K562 (cell line): ENCODE measurements around the gene SLC4A2. TPM values are rescaled to one million over a fixed set of nuclear protein-coding genes. Genes with fewer than 3 reads are reported as not detected.

Source experiments
- RFX1 ChIP-seq: fragments of 450-650 bp; IDR thresholded peaks from 2 replicates; pipeline ENCODE4 v1.6.1; 2016; ENCODE audit warnings: mild to moderate bottlenecking, moderate library complexity
- SIX5 ChIP-seq, 2 experiments: IDR thresholded peaks; 2 replicates each; pipeline ENCODE4 v1.6.1; 2011; ENCODE audit warnings: low read length in 2 of 2, borderline replicate concordance in 1 of 2, low read depth in 1 of 2, mild to moderate bottlenecking in 1 of 2, moderate library complexity in 1 of 2; ENCODE audit not compliant: insufficient read depth in 1 of 2
- SNIP1 ChIP-seq: fragments of 450-650 bp; IDR thresholded peaks from 2 replicates; pipeline ENCODE4 v1.7.1; 2017; ENCODE audit warnings: low read depth, mild to moderate bottlenecking
- ZNF282 ChIP-seq: sonication (generic); formaldehyde crosslinking; IDR thresholded peaks from 2 replicates; pipeline ENCODE4 v1.8.1; 2023; ENCODE audit warnings: missing genetic modification reagents
- ZNF551 ChIP-seq: fragments of 250-450 bp; sonication (Bioruptor Pico); IDR thresholded peaks from 2 replicates; pipeline ENCODE4 v1.5.0; 2021; ENCODE audit warnings: mild to moderate bottlenecking, moderate library complexity
- ZNF57 ChIP-seq: fragments of 450-650 bp; formaldehyde crosslinking; IDR thresholded peaks from 2 replicates; pipeline ENCODE4 v1.4.0; 2020; ENCODE audit warnings: mild to moderate bottlenecking, moderate library complexity
- polyA plus RNA-seq, 8 experiments: library from polyadenylated mRNA; depleted of rRNA in 4 of 8; stranded (reverse) in 5 of 8; unstranded in 3 of 8; fragments of >200 nt; fragmentation: Nextera tagmentation in 2 of 8; fragmentation: Illumina TruSeq in 1 of 8; extraction: Ambion mirVana in 2 of 8; extraction: Trizol in 1 of 8; gene quantifications; 2 replicates each; pipeline versions ENCODE4 v1.2.1 to v1.2.3, GENCODE V29; 2011 to 2014; ENCODE audit warnings: inconsistent platforms in 1 of 8, missing spikeins in 1 of 8
- total RNA-seq, 7 experiments: library from RNA; depleted of rRNA in 6 of 7; stranded (reverse); fragments of >200 nt in 6 of 7; fragmentation: Illumina TruSeq in 2 of 7; extraction: Trizol in 2 of 7; gene quantifications; 2 replicates each; pipeline versions ENCODE4 v1.2.1 to v1.2.3, GENCODE V29; 2011 to 2021; ENCODE audit warnings: low replicate concordance in 1 of 7
- TF ChIP-seq, protein P1 (sequence below), 2 experiments: fragments of 450-650 bp in 1 of 2; IDR thresholded peaks; 2 replicates each; pipeline ENCODE4 v1.6.1; 2011 to 2017; ENCODE audit warnings: low read depth in 2 of 2, antibody characterized with exemption in 1 of 2, borderline replicate concordance in 1 of 2, low read length in 1 of 2, mild to moderate bottlenecking in 1 of 2, mixed read lengths in 1 of 2; ENCODE audit not compliant: control insufficient read depth in 1 of 2
- TF ChIP-seq, protein P2 (sequence below): fragments of 450-650 bp; formaldehyde crosslinking; IDR thresholded peaks from 2 replicates; pipeline ENCODE4 v1.4.0; 2022; ENCODE audit warnings: missing genetic modification characterization
- TF ChIP-seq, protein P3 (sequence below): IDR thresholded peaks from 2 replicates; pipeline ENCODE4 v1.6.1; 2014; ENCODE audit warnings: antibody characterized with exemption
- TF ChIP-seq, protein P4 (sequence below): fragments of 250-450 bp; sonication (Bioruptor Pico); IDR thresholded peaks from 2 replicates; pipeline ENCODE4 v1.4.0; 2020; ENCODE audit warnings: mild to moderate bottlenecking, moderate library complexity

Gene SLC4A2
- total and polyA plus RNA-seq, 9 of the 15 experiments (the other 6 are each of a cell fraction or from before 2014, with no cell fraction given), result 11.4 to 375 (median 130) TPM

DNA sequence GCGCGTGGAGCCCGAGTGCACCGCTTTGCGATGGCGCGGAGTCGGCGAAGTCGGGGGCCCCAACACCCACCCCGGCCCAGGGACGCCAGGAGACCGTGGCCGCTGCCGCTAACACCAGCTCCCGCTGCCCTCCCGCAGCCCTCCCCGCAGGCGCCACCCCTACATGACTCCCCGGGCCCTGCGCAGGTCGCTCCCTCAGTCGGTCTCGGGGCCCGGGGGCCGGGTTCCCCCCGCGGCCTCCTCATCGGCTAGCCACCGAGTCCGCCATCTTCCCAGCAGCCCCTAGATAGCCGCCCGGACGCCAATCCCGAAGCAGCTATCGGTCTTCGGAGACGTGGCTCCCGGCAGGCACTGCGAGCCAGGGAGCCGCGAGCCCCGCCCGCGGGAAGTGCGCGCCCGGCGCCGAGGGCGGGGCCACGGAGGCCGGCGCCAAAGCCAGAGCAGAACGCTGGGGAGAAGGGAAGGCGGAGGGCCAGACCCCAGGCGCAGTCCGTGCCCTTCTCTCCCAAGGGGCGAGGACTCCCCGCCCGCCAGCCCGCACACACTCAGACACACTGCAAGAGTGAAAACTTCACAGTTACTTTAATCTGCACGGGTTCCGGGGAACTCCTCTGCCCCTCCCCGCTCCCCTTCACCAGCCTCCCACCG lies 21.3 kb downstream of the SLC4A2 start, which contains the start of gene FASTK (continued):
- TF ChIP-seq SIX5 (IDR thresholded peaks at IDR 0.05; ENCODE audit: borderline replicate concordance in 1 of 2, insufficient read depth in 1 of 2, low read depth in 1 of 2, low read length in 2 of 2), result no peak
- TF ChIP-seq, protein P1, sequence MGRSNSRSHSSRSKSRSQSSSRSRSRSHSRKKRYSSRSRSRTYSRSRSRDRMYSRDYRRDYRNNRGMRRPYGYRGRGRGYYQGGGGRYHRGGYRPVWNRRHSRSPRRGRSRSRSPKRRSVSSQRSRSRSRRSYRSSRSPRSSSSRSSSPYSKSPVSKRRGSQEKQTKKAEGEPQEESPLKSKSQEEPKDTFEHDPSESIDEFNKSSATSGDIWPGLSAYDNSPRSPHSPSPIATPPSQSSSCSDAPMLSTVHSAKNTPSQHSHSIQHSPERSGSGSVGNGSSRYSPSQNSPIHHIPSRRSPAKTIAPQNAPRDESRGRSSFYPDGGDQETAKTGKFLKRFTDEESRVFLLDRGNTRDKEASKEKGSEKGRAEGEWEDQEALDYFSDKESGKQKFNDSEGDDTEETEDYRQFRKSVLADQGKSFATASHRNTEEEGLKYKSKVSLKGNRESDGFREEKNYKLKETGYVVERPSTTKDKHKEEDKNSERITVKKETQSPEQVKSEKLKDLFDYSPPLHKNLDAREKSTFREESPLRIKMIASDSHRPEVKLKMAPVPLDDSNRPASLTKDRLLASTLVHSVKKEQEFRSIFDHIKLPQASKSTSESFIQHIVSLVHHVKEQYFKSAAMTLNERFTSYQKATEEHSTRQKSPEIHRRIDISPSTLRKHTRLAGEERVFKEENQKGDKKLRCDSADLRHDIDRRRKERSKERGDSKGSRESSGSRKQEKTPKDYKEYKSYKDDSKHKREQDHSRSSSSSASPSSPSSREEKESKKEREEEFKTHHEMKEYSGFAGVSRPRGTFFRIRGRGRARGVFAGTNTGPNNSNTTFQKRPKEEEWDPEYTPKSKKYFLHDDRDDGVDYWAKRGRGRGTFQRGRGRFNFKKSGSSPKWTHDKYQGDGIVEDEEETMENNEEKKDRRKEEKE (IDR thresholded peaks at IDR 0.05; ENCODE audit: borderline replicate concordance in 1 of 2, control insufficient read depth in 1 of 2, low read depth in 2 of 2, low read length in 1 of 2), result 0 out of 4 replicates have a peak, but pooled peaks of 1 of the 2 experiments have one; percentile 39
- TF ChIP-seq RFX1, result no peak
- TF ChIP-seq, protein P2, sequence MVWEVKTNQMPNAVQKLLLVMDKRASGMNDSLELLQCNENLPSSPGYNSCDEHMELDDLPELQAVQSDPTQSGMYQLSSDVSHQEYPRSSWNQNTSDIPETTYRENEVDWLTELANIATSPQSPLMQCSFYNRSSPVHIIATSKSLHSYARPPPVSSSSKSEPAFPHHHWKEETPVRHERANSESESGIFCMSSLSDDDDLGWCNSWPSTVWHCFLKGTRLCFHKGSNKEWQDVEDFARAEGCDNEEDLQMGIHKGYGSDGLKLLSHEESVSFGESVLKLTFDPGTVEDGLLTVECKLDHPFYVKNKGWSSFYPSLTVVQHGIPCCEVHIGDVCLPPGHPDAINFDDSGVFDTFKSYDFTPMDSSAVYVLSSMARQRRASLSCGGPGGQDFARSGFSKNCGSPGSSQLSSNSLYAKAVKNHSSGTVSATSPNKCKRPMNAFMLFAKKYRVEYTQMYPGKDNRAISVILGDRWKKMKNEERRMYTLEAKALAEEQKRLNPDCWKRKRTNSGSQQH (CRISPR knock-in tag), result 0 out of 2 replicates have a peak, but pooled peaks have one; percentile 68
- TF ChIP-seq, protein P3, sequence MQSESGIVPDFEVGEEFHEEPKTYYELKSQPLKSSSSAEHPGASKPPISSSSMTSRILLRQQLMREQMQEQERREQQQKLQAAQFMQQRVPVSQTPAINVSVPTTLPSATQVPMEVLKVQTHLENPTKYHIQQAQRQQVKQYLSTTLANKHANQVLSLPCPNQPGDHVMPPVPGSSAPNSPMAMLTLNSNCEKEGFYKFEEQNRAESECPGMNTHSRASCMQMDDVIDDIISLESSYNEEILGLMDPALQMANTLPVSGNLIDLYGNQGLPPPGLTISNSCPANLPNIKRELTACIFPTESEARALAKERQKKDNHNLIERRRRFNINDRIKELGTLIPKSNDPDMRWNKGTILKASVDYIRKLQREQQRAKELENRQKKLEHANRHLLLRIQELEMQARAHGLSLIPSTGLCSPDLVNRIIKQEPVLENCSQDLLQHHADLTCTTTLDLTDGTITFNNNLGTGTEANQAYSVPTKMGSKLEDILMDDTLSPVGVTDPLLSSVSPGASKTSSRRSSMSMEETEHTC, result no peak
- 0 out of 2 replicates have a peak, but pooled peaks have one; percentile 57 for TF ChIP-seq ZNF57 (CRISPR knock-in tag)
- no peak for TF ChIP-seq ZNF551
- TF ChIP-seq, protein P4, sequence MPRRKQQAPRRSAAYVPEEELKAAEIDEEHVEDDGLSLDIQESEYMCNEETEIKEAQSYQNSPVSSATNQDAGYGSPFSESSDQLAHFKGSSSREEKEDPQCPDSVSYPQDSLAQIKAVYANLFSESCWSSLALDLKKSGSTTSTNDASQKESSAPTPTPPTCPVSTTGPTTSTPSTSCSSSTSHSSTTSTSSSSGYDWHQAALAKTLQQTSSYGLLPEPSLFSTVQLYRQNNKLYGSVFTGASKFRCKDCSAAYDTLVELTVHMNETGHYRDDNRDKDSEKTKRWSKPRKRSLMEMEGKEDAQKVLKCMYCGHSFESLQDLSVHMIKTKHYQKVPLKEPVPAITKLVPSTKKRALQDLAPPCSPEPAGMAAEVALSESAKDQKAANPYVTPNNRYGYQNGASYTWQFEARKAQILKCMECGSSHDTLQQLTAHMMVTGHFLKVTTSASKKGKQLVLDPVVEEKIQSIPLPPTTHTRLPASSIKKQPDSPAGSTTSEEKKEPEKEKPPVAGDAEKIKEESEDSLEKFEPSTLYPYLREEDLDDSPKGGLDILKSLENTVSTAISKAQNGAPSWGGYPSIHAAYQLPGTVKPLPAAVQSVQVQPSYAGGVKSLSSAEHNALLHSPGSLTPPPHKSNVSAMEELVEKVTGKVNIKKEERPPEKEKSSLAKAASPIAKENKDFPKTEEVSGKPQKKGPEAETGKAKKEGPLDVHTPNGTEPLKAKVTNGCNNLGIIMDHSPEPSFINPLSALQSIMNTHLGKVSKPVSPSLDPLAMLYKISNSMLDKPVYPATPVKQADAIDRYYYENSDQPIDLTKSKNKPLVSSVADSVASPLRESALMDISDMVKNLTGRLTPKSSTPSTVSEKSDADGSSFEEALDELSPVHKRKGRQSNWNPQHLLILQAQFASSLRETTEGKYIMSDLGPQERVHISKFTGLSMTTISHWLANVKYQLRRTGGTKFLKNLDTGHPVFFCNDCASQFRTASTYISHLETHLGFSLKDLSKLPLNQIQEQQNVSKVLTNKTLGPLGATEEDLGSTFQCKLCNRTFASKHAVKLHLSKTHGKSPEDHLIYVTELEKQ, result no peak
- TF ChIP-seq ZNF282, result no peak
- no peak for TF ChIP-seq SNIP1
